Ascending aorta (tissue), 2 donors: ENCODE results near the gene SNAP29. TPM values are rescaled to one million over a fixed set of nuclear protein-coding genes. Genes with fewer than 3 reads are reported as not detected.

ENCODE experiments used
- DNase-seq, 2 donors: peaks; one replicate each; pipeline ENCODE4 v3.0.0-alpha.2; 2019; ENCODE audit warnings: low spot score in 2 of 2
- H3K27ac ChIP-seq, 2 donors: fragments of 200-600 bp; sonication (generic); one replicate each; pipeline ENCODE4 v1.5.1; 2016 to 2017; ENCODE audit warnings: mild to moderate bottlenecking in 1 of 2
- H3K27me3 ChIP-seq: fragments of 200-600 bp; sonication (generic); one replicate; pipeline ENCODE4 v1.5.1; 2017
- H3K36me3 ChIP-seq, 2 donors: fragments of 200-600 bp; sonication (generic); one replicate each; pipeline ENCODE4 v1.5.1; 2016
- H3K4me1 ChIP-seq, 2 donors: fragments of 200-600 bp; sonication (generic); one replicate each; pipeline ENCODE4 v1.5.1; 2016 to 2017; ENCODE audit warnings: mild to moderate bottlenecking in 1 of 2
- H3K4me3 ChIP-seq, 2 donors: fragments of 200-600 bp; sonication (generic); one replicate each; pipeline ENCODE4 v1.5.1; 2016 to 2017; ENCODE audit warnings: mild to moderate bottlenecking in 1 of 2
- H3K9me3 ChIP-seq, 2 donors: fragments of 200-600 bp; sonication (generic); one replicate each; pipeline ENCODE4 v1.5.1; 2016
- intact Hi-C: fragments of 100-400 bp; cut with DNase I; formaldehyde crosslinking; loops from one replicate; pipeline ENCODE4 v1.15.1; 2023
- total RNA-seq: library from RNA; depleted of rRNA; stranded (reverse); fragments of >200 nt; gene quantifications from one replicate; pipeline ENCODE4 v1.1.0, GENCODE V29; 2016
- TF ChIP-seq, protein P1 (sequence below), 3 experiments: fragments of 200-600 bp in 2 of 3; fragments of 450-650 bp in 1 of 3; sonication (generic) in 2 of 3; IDR thresholded peaks; one replicate each; pipeline ENCODE4 v1.5.1; 2016 to 2019; ENCODE audit warnings: antibody characterized with exemption in 3 of 3, mild to moderate bottlenecking in 1 of 3, moderate library complexity in 1 of 3

SNAP29 gene
- total RNA-seq, 1 donor from 2014 or later, result 24.6 TPM

DNA sequence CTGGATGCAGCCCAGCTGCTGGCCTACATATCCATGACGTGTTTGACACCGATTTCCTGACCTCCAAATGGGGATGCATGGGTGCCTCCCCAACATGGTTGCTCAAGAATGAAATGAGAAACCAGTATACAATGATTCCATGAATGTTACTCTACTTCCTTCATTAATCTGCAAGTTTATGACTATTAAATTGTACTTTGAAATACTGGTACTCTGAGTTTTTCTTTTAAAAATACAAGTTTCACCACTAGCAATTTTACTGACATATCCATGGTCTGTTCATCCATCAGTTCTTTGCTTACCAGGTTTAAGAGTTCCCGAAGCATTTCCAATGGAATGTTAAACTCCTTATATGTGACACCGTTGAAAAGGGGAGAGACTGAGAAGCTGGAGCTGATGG is 45.8 kb upstream of the SNAP29 start:
- Histone ChIP-seq H3K9me3 (no peaks in the 10 kb centered on the region), H3K4me1 (no peaks in the 10 kb centered on the region), H3K36me3 (peaks cover 46 to 80% of the 10 kb centered on the region in 2 donors), H3K4me3 (no peak overlapping the region), H3K27ac (no peak overlapping the region), H3K27me3 (no peaks in the 10 kb centered on the region)
- no peak for DNase-seq
- intact Hi-C loops, result no loop called here
- TF ChIP-seq, protein P1, sequence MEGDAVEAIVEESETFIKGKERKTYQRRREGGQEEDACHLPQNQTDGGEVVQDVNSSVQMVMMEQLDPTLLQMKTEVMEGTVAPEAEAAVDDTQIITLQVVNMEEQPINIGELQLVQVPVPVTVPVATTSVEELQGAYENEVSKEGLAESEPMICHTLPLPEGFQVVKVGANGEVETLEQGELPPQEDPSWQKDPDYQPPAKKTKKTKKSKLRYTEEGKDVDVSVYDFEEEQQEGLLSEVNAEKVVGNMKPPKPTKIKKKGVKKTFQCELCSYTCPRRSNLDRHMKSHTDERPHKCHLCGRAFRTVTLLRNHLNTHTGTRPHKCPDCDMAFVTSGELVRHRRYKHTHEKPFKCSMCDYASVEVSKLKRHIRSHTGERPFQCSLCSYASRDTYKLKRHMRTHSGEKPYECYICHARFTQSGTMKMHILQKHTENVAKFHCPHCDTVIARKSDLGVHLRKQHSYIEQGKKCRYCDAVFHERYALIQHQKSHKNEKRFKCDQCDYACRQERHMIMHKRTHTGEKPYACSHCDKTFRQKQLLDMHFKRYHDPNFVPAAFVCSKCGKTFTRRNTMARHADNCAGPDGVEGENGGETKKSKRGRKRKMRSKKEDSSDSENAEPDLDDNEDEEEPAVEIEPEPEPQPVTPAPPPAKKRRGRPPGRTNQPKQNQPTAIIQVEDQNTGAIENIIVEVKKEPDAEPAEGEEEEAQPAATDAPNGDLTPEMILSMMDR (IDR thresholded peaks at IDR 0.05), result no peak

DNA sequence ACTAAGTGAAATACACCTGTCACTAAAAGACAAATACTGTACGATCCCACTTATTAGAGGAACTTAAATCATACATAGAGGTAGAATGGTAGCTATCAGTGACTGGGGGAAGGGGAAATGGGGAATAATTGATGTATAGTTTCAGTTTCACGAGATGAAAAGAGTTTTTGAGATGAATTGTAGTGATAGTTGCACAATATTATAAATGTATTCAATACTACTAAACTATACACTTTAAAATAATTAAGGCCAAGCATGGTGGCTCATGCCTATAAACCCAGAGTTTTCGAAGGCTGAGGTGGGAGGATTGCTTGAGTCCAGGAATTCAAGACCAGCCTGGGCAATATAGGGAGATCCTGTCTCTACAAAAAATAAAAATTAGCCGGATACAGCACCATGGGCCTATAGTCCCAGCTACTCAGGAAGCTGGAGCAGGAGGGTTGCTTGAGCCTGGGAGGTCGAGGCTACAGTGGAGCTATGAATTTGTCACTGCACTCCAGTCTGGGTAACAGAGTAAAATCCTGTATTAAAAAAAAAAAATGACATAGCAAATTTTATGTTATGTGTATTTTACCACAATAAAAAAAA is 44.5 kb upstream of the SNAP29 start:
- intact Hi-C loops, result no loop called here
- Histone ChIP-seq H3K27ac (no peak overlapping the region), H3K4me3 (no peak overlapping the region), H3K9me3 (no peaks in the 10 kb centered on the region), H3K4me1 (no peaks in the 10 kb centered on the region), H3K27me3 (no peaks in the 10 kb centered on the region), H3K36me3 (peaks cover 52 to 83% of the 10 kb centered on the region in 2 donors)
- DNase-seq, result no peak
- TF ChIP-seq, protein P1 (IDR thresholded peaks at IDR 0.05), result no peak

DNA sequence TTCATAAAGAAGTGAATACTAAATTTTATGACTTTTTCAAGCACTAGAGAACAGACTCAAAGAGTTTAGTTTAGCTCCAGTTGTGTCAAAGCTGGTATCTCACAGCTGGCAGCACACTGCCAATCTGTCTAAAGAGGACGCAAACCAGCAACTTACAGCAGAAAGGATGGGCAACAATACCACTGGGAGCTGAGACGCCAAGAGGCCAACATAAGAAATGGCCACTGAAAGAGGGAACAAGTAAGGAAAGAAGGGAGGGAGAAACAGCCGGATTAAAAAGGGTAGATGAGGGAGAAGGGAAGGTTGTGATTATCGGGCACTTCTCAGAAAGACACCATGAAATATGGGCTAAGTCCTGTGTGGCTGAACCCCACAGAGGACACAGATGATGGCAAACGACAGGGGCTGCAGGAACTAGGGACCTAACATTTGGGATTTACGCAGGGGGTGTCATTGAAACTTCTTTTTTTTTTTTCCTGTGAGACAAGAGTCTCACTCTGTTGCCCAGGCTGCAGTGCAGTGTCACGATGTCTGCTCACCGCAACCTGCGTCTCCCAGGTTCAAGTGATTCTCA is 43.2 kb upstream of the SNAP29 start:
- TF ChIP-seq, protein P1 (IDR thresholded peaks at IDR 0.05), result no peak
- intact Hi-C loops, result no loop called here
- H3K36me3 ChIP-seq, result peaks cover 54 to 83% of the 10 kb centered on the region in 2 donors
- H3K27ac ChIP-seq, result no peak overlapping the region
- no peak for DNase-seq
- H3K27me3 ChIP-seq, result no peaks in the 10 kb centered on the region
- H3K4me1 ChIP-seq, result no peaks in the 10 kb centered on the region
- H3K4me3 ChIP-seq, result no peak overlapping the region
- no peaks in the 10 kb centered on the region for H3K9me3 ChIP-seq

DNA sequence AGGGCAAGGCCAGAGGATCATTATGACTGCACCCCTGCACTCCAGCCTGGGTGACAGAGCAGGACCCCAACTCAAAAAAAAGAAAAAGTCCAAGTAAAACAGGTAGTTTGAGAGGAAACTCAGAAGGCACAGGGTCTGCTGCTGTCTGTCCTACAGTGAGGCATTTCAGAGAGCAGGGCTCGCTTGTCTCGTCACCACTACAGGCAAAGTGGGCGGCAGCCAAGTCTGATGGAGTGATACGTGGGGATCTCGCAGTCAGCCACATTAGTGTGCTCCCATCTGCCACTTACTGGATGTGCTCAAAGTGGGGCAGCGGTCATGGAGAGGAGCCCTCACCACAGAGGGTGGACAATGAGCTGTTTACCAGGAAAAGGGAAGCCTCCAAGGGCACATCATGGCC is 42.2 kb upstream of the SNAP29 start:
- Histone ChIP-seq H3K36me3 (peaks cover 54 to 78% of the 10 kb centered on the region in 2 donors), H3K27ac (no peak overlapping the region), H3K4me1 (no peaks in the 10 kb centered on the region), H3K4me3 (no peak overlapping the region), H3K27me3 (no peaks in the 10 kb centered on the region), H3K9me3 (no peaks in the 10 kb centered on the region)
- TF ChIP-seq, protein P1 (IDR thresholded peaks at IDR 0.05), result no peak
- DNase-seq, result no peak
- intact Hi-C loops, result no loop called here

DNA sequence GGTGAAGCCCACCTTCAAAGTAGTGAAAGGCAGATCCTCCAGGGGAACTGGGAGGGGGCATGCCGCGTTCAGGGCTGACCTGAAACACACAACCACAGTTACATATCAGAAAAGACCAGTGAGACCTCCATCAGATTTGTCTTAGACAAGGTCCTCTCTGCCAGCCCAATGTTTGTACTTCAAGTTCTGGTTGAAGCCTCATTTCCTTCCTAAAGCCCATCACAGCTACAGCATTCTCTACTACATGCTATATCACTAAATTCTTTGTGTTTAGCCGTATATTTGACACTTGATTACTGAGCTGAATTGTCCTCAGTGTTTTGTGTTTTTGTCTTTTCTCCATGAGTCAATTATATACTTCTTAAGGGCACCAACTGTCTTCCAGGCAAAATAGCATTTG is 40.3 kb upstream of the SNAP29 start:
- TF ChIP-seq, protein P1 (IDR thresholded peaks at IDR 0.05), result no peak
- H3K4me3 ChIP-seq, result no peak overlapping the region
- no peaks in the 10 kb centered on the region for H3K9me3 ChIP-seq
- H3K27ac ChIP-seq, result no peak overlapping the region
- H3K4me1 ChIP-seq, result no peaks in the 10 kb centered on the region
- no peak for DNase-seq
- intact Hi-C loops, result no loop called here
- H3K27me3 ChIP-seq, result no peaks in the 10 kb centered on the region
- peaks cover 56 to 68% of the 10 kb centered on the region in 2 donors for H3K36me3 ChIP-seq
